H9 (cell line): ENCODE data around the gene PUS3. TPM values are rescaled to one million over a fixed set of nuclear protein-coding genes. Genes with fewer than 3 reads are reported as not detected.

Experiments used
- DNase-seq: peaks from one replicate; pipeline ENCODE4 v3.0.0-alpha.2; 2017
- H2AFZ ChIP-seq: one replicate; pipeline ENCODE4 v1.6.1; 2013; ENCODE audit warnings: mild to moderate bottlenecking, low read length, control low read depth, moderate library complexity
- H2AK5ac ChIP-seq: 2 replicates; pipeline ENCODE4 v1.6.1; 2013; ENCODE audit warnings: low read length, control low read depth, mixed read lengths; ENCODE audit not compliant: insufficient read length
- H2BK120ac ChIP-seq: one replicate; pipeline ENCODE4 v1.6.1; 2013; ENCODE audit warnings: low read depth, mild to moderate bottlenecking, low read length, control low read depth, inconsistent platforms; ENCODE audit not compliant: poor library complexity, severe bottlenecking
- H2BK12ac ChIP-seq: 2 replicates; pipeline ENCODE4 v1.6.1; 2013; ENCODE audit warnings: low read length, control low read depth, mixed read lengths, low read depth; ENCODE audit not compliant: insufficient read length
- H2BK15ac ChIP-seq: 2 replicates; pipeline ENCODE4 v1.6.1; 2013; ENCODE audit warnings: low read depth, low read length, control low read depth
- H2BK20ac ChIP-seq: one replicate; pipeline ENCODE4 v1.6.1; 2013; ENCODE audit warnings: low read depth, mild to moderate bottlenecking, low read length, control low read depth, inconsistent platforms; ENCODE audit not compliant: poor library complexity, severe bottlenecking
- H2BK5ac ChIP-seq: 2 replicates; pipeline ENCODE4 v1.6.1; 2013; ENCODE audit warnings: low read length, control low read depth, mixed read lengths; ENCODE audit not compliant: insufficient read length
- H3K14ac ChIP-seq: 2 replicates; pipeline ENCODE4 v1.6.1; 2013; ENCODE audit warnings: low read length, control low read depth; ENCODE audit not compliant: insufficient read depth
- H3K18ac ChIP-seq: 2 replicates; pipeline ENCODE4 v1.6.1; 2013; ENCODE audit warnings: low read depth, mild to moderate bottlenecking, mixed read lengths, low read length, control low read depth; ENCODE audit not compliant: insufficient read length
- H3K23ac ChIP-seq: 2 replicates; pipeline ENCODE4 v1.6.1; 2013; ENCODE audit warnings: low read length, control low read depth, mixed read lengths, low read depth; ENCODE audit not compliant: insufficient read length
- H3K23me2 ChIP-seq: 2 replicates; pipeline ENCODE4 v1.6.1; 2013; ENCODE audit warnings: low read depth, mild to moderate bottlenecking, mixed read lengths, low read length, control low read depth; ENCODE audit not compliant: insufficient read length, poor library complexity, severe bottlenecking
- H3K27ac ChIP-seq: 2 replicates; pipeline ENCODE4 v1.5.1; 2013; ENCODE audit warnings: low read length, control low read depth, mixed read lengths, low read depth; ENCODE audit not compliant: insufficient read length
- H3K27me3 ChIP-seq: 2 replicates; pipeline ENCODE4 v1.6.1; 2013; ENCODE audit warnings: low read length, control low read depth, inconsistent platforms; ENCODE audit not compliant: insufficient read depth
- H3K4ac ChIP-seq: 2 replicates; pipeline ENCODE4 v1.6.1; 2013; ENCODE audit warnings: low read depth, mild to moderate bottlenecking, control low read depth, inconsistent platforms, low read length, moderate library complexity
- H3K4me1 ChIP-seq: 2 replicates; pipeline ENCODE4 v1.6.1; 2013; ENCODE audit warnings: low read length, control low read depth, inconsistent platforms; ENCODE audit not compliant: insufficient read depth
- H3K4me2 ChIP-seq: 2 replicates; pipeline ENCODE4 v1.6.1; 2013; ENCODE audit warnings: low read length, control low read depth, mixed read lengths; ENCODE audit not compliant: insufficient read length, insufficient read depth
- H3K56ac ChIP-seq: 2 replicates; pipeline ENCODE4 v1.6.1; 2013; ENCODE audit warnings: low read depth, mild to moderate bottlenecking, mixed read lengths, low read length, control low read depth; ENCODE audit not compliant: insufficient read length
- H3K79me1 ChIP-seq: 2 replicates; pipeline ENCODE4 v1.6.1; 2013; ENCODE audit warnings: low read depth, mild to moderate bottlenecking, moderate library complexity, low read length, control low read depth, inconsistent platforms; ENCODE audit not compliant: insufficient read depth, poor library complexity, severe bottlenecking
- H3K79me2 ChIP-seq: 2 replicates; pipeline ENCODE4 v1.6.1; 2013; ENCODE audit warnings: low read length, control low read depth, inconsistent platforms; ENCODE audit not compliant: insufficient read depth
- H3K9ac ChIP-seq: 2 replicates; pipeline ENCODE4 v1.6.1; 2013; ENCODE audit warnings: low read length, control low read depth, mixed read lengths; ENCODE audit not compliant: insufficient read length; ENCODE audit errors: extremely low read depth
- H3K9me3 ChIP-seq: one replicate; pipeline ENCODE4 v1.6.1; 2013; ENCODE audit warnings: low read depth, low read length, inconsistent platforms; ENCODE audit not compliant: control insufficient read depth
- H3T11ph ChIP-seq: one replicate; pipeline ENCODE4 v1.6.1; 2013; ENCODE audit warnings: mild to moderate bottlenecking, low read length, control low read depth, inconsistent platforms
- H4K20me1 ChIP-seq: one replicate; pipeline ENCODE4 v1.6.1; 2013; ENCODE audit not compliant: control insufficient read depth, insufficient read length, insufficient read depth
- H4K5ac ChIP-seq: 2 replicates; pipeline ENCODE4 v1.6.1; 2013; ENCODE audit warnings: low read depth, mild to moderate bottlenecking, mixed read lengths, low read length, control low read depth; ENCODE audit not compliant: insufficient read length
- H4K8ac ChIP-seq: replicated peaks from 2 replicates; pipeline ENCODE4 v1.6.1; 2013; ENCODE audit warnings: low read length, control low read depth, mixed read lengths, low read depth; ENCODE audit not compliant: insufficient read length
- H4K91ac ChIP-seq: 2 replicates; pipeline ENCODE4 v1.6.1; 2013; ENCODE audit warnings: low read depth, mild to moderate bottlenecking, moderate library complexity, mixed read lengths, low read length, control low read depth; ENCODE audit not compliant: insufficient read length
- H3K27ac Mint-ChIP-seq, 3 experiments: 2 replicates in 2 of 3; 3 replicates in 1 of 3; pipeline ENCODE4 v1.8.0; 2020 to 2021; ENCODE audit warnings: mixed read lengths in 3 of 3, mild to moderate bottlenecking in 1 of 3, moderate library complexity in 1 of 3
- H3K27me3 Mint-ChIP-seq: 2 replicates; pipeline ENCODE4 v1.8.0; 2021; ENCODE audit warnings: low read depth, mild to moderate bottlenecking, moderate library complexity, mixed read lengths
- H3K36me3 Mint-ChIP-seq, 3 experiments: 2 replicates in 2 of 3; 3 replicates in 1 of 3; pipeline ENCODE4 v1.8.0; 2020 to 2021; ENCODE audit warnings: low read depth in 3 of 3, mixed read lengths in 3 of 3; ENCODE audit not compliant: insufficient read depth in 1 of 3
- H3K4me1 Mint-ChIP-seq, 2 experiments: 2 replicates each; pipeline ENCODE4 v1.8.0; 2020; ENCODE audit warnings: mixed read lengths in 2 of 2
- H3K4me3 Mint-ChIP-seq, 2 experiments: 2 replicates in 1 of 2; 3 replicates in 1 of 2; pipeline ENCODE4 v1.8.0; 2020 to 2021; ENCODE audit warnings: mild to moderate bottlenecking in 2 of 2, mixed read lengths in 2 of 2, moderate library complexity in 1 of 2
- H3K9me3 Mint-ChIP-seq, 2 experiments: 2 replicates in 1 of 2; 3 replicates in 1 of 2; pipeline ENCODE4 v1.8.0; 2020; ENCODE audit warnings: mild to moderate bottlenecking in 2 of 2, mixed read lengths in 2 of 2, moderate library complexity in 1 of 2
- WGBS: extraction: QIAGEN DNeasy Blood & Tissue Kit; methylation state at CpG from one replicate; pipeline ENCODE4 v1.1.7; 2013; ENCODE audit warnings: missing lambda C conversion rate, low lambda C conversion rate, mixed read lengths; ENCODE audit not compliant: insufficient read length; ENCODE audit errors: extremely low coverage; 5-methylcytosine and 5-hydroxymethylcytosine counted together
- total RNA-seq: library from RNA; stranded (reverse); gene quantifications from 2 replicates; pipeline ENCODE4 v1.2.1, GENCODE V29; 2021
- TF ChIP-seq, protein P1 (sequence below): fragments of 200-600 bp; sonication (generic); conservative IDR thresholded peaks from 3 replicates; pipeline ENCODE4 v1.8.0; 2021; ENCODE audit warnings: antibody characterized with exemption, mild to moderate bottlenecking

The PUS3 gene
- total RNA-seq, 1 experiment from 2014 or later: 20.0 TPM

DNA sequence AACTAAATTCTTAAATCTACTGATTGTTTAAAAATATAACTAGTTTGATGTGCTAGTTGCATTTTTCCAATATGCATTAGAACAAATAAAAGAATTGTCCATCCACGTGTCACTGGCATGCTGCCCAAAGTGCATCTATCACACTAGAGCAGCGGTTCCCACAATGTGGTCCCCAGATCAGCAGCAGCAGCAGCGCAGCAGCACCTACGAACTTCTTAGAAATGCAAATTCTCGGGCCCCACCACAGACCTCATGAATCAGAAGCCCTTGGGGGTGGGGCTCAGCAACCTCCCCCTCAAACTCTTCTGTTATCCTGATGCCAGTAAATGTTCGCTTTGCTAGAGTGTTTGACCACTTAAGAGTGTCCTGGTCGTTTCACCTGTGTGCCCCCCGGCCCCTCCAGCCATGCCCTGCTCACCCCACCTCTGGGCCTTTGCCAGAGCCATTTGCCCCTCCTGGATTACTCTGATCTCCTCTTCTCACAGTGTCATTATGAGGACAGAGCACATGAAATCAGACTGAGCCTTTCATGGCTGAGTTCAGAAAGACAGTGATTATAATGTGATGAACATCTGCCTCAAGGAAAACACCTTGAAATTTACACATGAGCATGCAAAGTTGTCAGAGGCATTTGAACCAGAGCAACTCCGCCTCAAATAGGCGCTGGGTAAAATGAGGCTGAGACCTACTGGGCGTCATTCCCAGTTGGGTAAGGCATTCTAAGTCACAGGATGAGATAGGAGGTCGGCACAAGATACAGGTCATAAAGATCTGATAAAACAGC is 30.2 kb upstream of the PUS3 start:
- Histone ChIP-seq H3K18ac (peak overlapping the region; percentile 43), H2BK5ac (no peak overlapping the region), H2BK20ac (no peak overlapping the region), H2BK120ac (no peak overlapping the region), H3K79me2 (no peaks in the 10 kb centered on the region), H3K79me1 (no peaks in the 10 kb centered on the region), H2AFZ (no peak overlapping the region), H3K27ac (no peak overlapping the region), H3K56ac (no peak overlapping the region), H4K5ac (no peak overlapping the region), H3K23me2 (no peaks in the 10 kb centered on the region), H3T11ph (no peak overlapping the region), H3K9me3 (no peaks in the 10 kb centered on the region), H3K27me3 (no peaks in the 10 kb centered on the region), H4K20me1 (no peaks in the 10 kb centered on the region), H3K14ac (no peak overlapping the region), H3K4me1 (peaks cover 6% of the 10 kb centered on the region; the same call in 1 of the 2 replicates), H3K4ac (no peak overlapping the region), H2BK12ac (no peak overlapping the region), H3K9ac (no peak overlapping the region), H3K23ac (no peak overlapping the region), H3K4me2 (no peak overlapping the region), H4K91ac (no peak overlapping the region), H4K8ac (no peak overlapping the region), H2BK15ac (no peak overlapping the region), H2AK5ac (no peak overlapping the region)
- TF ChIP-seq, protein P1, sequence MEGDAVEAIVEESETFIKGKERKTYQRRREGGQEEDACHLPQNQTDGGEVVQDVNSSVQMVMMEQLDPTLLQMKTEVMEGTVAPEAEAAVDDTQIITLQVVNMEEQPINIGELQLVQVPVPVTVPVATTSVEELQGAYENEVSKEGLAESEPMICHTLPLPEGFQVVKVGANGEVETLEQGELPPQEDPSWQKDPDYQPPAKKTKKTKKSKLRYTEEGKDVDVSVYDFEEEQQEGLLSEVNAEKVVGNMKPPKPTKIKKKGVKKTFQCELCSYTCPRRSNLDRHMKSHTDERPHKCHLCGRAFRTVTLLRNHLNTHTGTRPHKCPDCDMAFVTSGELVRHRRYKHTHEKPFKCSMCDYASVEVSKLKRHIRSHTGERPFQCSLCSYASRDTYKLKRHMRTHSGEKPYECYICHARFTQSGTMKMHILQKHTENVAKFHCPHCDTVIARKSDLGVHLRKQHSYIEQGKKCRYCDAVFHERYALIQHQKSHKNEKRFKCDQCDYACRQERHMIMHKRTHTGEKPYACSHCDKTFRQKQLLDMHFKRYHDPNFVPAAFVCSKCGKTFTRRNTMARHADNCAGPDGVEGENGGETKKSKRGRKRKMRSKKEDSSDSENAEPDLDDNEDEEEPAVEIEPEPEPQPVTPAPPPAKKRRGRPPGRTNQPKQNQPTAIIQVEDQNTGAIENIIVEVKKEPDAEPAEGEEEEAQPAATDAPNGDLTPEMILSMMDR: no peak
- peak overlapping the region in 1 of 2 experiments; percentile 21; a peak in 2 of 5 replicates for H3K4me3 Mint-ChIP-seq
- H3K9me3 Mint-ChIP-seq: no peaks in the 10 kb centered on the region; a peak in 1 of 5 replicates
- H3K27ac Mint-ChIP-seq: peak overlapping the region in 2 of 3 experiments; percentile 8 to 81; a peak in 2 of 7 replicates
- peaks cover 23 to 38% of the 10 kb centered on the region in 2 experiments for H3K4me1 Mint-ChIP-seq
- H3K36me3 Mint-ChIP-seq: no peaks in the 10 kb centered on the region
- no peak for DNase-seq
- H3K27me3 Mint-ChIP-seq: peaks cover 6% of the 10 kb centered on the region
- WGBS: no CpG with 5 or more reads among the region's 12 CpGs
